Stimulated activated CD4-positive, alpha-beta T cell treated with anti-CD3 and anti-CD28 coated beads, Interleukin-4, amount 100 ng/mL, for 24 hours (primary cell): Measurements from ENCODE around the gene FAM3D.
"Not testable (repeated sequence)": the region's sequence is repeated elsewhere in the genome, so short reads cannot be mapped to it uniquely, and the experiment has no call there.

Source experiments
- DNase-seq: peaks from one replicate; pipeline ENCODE4 v3.0.0-alpha.2; 2020

Gene FAM3D, protein sequence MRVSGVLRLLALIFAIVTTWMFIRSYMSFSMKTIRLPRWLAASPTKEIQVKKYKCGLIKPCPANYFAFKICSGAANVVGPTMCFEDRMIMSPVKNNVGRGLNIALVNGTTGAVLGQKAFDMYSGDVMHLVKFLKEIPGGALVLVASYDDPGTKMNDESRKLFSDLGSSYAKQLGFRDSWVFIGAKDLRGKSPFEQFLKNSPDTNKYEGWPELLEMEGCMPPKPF

DNA sequence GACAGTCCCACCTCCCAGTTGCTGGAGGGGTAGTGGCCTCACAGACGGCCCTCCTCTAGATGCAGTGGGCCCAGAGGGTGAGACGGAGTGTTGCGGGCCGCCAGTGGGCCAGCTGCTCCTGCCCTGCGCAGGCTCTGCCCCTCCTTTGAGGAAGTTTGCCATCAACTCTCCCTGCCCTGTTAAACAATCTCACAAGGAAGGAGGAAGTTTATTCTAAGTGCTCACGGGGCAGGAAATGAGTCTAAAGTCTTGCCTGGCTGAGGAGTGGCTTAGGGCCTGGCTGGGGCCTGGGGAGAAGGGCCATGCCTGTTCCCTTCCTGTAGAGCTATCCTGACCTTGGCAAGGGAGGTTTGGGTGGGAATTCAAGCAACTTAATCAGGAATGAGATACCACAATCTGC lies at the start of gene FAM3D:
Gene FAM3D (minus strand): TSS at position 92 of the 400 bp plus-strand sequence. CDS start 11,211 bp downstream, outside the sequence.
- DNase-seq, result no peak

DNA sequence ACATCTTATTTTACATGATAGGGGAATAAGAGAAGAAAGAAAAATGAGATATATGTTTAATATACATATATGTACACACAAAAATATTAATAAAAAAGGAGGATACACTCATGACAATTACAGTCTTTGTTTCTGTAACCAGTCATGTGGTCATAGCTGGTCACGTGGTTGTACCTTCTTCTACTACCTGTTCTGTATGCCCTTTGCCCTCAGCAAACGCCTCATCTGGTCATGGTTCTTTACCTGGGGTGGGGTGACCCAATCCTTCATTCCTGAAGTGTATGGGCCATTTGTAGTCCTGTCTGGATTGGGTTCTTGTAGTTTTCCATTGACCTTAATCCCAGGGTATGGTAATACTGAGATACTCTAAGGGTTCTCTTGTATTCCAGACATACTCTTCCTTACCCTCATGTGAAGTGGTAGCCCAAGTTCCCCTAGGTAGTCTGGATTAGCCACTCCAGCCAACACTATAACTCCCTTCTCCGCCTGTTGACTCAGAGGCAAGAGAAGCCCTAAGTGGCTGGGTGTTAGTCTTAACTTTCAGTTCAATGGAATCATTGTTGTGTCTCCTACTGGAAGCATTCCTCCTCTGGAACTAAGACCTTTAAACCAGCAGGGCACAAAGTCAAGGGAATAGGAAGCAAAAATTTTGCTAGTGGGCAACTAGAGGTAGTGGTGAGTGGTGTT lies 47.3 kb upstream of the FAM3D start:
- no peak for DNase-seq

DNA sequence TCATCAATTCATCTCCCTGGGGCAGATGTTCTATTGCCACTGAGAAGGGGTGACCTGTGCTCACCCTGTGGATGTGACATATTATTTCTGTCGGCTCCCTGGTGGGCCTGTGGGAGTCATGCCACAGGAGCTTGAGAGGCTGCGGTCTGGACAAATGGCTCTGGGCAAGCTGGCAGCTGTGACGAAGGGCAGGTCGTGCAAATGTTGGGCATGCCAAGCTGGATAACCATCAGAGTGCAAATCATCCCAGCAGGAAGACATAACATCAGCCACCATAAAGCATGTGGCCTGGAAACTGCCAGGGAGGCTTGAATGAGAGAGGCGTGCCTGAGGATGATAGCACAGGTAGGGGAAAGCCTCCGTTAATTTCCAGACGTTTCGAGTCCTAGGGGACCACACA lies 45.3 kb upstream of the FAM3D start:
- DNase-seq, result no peak

DNA sequence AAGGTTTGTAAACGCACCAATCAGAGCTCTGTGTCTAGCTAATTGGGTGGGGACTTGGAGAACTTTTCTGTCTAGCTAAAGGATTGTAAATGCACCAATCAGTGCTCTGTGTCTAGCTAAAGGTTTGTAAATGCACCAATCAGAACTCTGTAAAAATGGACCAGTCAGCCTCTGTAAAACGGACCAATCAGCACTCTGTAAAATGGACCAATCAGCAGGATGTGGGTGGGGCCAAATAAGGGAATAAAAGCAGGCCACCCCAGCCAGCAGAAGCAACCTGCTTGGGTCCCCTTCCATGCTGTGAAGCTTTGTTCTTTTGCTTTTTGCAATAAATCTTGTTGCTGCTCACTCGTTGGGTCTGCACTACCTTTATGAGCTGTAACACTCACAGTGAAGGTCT lies 42.4 kb upstream of the FAM3D start:
- not testable (repeated sequence) for DNase-seq

DNA sequence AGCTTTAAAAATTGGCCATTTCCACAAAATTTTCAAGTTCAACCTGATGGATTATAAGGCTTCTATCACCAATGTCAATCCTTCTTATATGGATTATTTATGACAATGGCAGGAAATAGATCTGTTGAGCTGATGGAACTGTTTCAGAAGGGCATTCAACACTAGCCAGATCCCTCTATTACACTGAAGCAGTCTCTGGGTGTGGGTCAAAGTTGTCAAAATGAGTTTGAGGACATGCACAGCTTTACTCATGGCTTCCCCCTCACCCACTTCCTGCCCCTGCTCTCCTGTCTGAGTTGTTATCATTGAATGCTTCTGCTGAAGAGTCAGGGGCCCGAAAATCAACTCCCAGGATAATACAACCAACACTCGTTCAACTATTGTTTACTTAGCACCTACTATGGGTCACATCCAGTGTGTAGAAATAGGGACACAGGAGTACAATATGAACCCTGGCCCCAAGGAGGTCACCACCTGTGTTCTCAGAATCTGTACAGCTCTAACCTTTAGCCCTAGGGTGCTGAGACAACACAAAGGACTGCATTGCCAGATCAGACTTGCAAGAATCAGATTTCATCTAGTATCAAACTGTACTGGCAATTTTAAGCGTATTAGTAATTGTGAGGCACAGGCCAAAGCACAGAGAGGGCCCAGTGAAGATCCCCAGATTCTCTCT lies 41.7 kb upstream of the FAM3D start:
- no peak for DNase-seq

DNA sequence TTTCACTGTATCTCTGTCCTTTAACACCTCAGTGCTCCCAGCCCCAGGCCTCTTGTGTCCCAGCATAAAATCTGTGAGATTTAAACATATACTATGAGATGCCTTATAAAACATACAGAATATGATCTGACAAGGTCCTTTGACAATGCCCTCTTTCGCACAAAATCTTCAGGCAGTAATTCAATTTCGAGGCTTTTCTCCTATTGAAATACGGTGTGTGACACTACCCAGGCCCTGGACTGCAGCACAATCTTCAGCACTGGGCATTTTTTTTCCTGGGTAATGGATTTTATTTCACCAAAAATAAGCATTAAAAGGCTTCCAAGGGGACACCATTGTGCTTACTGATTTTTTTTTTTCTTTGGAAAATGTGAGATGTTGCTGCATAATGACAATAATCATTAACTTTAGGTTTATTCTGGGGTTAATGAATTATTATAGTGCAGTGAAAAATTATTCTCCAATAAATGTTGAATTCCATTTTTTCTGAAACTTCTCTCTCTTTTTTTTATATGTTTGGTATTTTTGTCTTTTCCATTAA lies 40.9 kb upstream of the FAM3D start:
- DNase-seq, result no peak

DNA sequence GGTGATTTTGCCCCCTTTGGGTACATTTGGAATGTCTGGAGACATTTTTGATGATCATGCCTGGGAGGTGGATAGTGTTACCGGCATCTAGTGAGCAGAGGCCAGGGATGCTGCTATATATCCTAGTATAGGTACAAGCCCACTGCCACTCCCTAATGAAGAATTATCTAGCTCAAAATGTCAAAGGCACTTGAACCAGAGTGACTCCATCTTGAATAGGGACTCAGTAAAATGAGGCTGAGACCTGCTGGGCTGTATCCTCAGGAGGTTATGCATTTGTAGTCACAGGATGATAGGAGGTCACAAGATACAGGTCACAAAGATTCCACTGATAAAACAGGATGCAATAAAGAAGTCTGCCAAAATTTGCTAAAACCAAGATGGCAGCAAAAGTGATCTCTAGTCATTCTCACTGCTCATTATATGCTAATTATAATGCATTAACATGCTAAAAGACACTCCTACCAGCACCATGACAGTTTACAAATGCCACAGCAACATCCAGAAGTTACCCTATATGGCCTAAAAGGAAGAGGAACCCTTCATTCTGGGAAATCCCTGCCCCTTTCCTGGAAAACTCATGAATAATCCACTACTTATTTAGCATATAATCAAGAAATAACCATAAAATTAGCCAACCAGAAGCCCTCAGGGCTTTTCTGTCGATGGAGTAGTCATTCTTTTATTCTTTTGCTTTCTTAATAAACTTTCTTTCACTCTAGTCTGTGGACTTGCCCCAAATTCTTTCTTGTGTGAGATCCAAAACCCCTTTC lies 40.0 kb upstream of the FAM3D start:
- no peak for DNase-seq

DNA sequence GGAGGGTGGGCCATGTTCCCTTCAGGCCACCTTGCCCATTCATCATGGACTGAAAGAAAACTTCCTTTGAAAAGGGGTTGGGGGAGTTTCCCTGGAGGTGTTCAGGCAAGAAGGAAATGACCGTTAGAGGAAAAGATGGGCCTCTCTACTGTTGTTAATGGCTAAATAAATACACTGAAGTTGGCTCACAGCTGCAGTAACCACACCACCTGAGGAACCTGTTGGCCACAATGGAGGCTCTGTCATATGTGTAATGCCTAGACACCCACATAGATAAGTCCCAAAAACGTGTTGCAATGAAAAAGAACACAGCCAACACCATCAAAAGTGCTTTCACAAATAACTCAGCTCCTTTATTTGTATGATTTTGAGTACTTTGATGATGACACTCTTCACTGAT lies 38.2 kb upstream of the FAM3D start:
- no peak for DNase-seq

DNA sequence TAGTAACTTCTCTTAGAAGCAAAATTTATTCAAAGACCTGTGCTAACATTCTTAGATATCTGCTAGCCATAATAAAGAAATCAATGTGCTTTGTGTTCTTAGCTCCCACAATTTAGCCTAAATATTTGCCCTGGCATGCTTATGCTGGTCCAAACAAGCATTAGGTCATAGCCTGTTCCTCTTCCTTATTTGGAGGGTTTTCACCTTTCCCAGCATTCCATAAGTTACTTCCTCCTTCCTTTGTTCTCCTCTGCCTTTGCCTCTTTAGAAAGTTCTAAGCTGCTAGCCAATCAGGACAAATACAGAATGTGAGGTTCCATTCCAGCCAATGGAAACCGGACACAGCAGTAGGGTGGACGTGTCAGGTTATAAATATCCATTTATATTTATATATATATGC lies 37.7 kb upstream of the FAM3D start:
- not testable (repeated sequence) for DNase-seq

DNA sequence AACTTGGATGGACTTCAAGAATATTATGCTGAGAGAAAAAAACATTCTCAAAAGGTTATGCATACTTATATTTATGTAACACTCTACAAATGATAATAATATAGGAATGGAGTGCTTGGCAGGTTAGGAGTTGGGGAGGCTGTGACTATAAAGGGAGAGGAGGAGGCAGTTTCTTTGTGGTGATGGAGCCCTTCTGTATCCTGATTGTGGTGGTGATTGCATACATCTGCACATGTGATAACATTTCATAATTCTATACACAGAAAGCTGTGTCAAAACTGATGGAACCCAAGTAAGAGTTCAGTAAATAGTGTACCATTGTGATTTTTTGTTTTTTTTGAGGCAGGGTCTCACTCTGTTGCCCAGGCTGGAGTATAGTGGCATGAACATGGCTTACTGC lies 31.7 kb upstream of the FAM3D start:
- no peak for DNase-seq

DNA sequence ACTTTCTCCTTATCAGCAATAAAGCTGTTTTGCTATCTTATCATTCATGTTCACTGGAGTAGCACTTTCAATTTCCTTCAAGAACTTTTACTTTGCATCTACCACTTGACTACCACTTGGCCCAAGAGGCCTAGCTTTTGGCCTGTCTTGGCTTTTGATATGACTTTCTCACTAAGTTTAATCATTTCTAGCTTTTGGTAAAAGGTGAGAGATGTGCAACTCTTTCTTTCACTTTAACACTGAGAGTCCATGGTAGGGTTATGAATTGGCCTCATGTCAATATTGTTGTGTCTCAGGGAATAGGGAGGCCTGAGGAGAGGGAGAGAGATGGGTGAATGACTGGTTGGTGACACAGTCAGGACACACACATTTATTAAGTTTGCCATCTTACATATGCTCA lies 31.0 kb upstream of the FAM3D start:
- DNase-seq, result no peak

DNA sequence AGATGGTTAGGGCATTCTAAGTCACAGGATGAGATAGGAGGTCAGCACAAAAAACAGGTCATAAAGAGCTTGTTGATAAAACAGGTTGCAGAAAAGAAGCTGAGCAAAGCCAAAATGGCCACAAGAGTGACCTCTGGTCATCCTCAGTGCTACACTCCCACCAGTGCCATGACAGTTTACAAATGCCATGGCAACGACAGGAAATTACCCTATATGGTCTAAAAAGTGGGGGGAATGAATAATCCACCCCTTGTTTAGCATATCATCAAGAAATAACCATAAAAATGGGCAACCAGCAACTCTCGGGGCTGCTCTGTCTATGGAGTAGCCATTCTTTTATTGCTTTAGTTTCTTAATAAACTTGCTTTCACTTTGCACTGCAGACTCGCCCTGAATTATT lies 30.2 kb upstream of the FAM3D start:
- DNase-seq, result not testable (repeated sequence)

DNA sequence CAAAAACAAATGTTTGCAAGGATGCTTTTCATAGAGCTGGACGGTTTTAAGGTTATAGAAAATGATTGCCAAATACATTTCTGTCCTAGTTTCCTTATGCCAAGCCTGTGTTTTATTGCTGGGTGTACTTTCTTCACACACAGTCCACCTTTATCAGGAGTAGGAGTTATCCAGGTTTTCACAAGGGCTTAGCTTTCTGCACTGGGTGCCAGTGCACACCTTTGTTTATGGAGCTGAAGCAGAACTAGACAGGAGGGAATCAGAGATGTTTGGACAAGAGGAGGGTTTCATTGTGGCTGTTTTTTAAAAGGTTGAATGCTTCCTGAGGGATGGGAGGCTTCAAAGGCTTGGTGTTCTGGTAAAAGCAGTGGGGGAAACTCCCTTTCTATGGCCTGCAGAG lies 29.5 kb upstream of the FAM3D start:
- DNase-seq, result no peak

DNA sequence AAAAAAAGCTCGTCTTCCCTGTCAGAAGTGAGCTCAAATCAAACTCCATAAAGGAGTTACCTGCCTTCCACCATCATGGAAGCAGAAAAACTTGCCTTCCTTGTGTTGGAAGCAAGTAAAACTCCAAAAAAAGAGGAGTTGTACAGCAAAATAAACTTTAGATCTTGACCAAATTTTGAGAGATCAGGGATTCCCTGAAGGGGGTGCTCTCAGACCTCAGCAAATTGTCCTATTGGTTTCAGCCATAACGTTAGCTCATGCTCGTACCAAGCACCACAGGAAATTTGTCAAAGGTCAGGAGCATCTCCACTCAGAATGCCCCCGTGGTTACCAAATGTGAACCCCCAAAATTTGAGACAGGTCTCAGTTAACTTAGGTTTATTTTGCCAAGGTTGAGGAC lies 28.7 kb upstream of the FAM3D start:
- DNase-seq, result not testable (repeated sequence)

DNA sequence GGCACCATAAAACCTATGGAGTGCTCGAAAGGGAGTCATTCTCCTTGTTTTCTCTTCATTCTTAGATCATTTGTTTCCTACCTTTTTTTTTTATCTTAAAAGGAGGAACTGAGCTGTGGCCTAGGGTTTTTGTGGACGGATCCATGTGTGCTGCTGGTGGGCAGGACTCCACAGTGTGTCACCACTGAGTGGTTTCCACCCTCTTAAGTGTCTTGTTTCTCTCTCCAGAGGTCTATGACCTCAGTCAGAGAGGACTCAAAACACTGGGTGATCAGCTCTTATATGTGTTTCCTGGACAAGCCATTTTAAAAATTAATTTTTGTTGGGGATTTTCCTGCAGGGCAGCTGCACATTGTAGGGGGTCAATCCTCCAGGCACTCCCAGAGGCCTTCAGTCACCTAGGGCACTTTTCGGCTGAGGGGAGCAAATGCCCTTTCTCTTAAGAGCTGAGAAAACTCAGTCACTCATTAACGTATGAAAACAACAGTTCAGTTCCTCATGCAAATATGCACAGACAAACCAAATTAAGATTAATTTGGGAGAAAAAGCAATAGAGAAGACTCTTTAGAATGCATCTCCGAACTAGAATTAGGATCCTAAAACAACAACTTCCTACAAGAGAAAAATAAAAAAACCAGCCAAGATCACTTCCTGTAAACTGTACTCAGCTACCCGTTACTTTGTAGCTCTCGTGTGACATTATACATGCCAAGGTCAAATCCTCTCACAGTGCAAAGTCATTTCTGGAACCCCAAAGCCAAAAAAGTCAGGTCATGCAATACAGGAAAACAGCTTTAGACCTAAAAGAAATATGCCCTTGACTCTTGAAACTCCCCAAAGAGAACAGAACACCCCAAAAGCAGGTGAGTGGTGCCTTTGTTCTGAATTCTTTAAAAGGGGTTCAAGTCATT lies 27.6 kb upstream of the FAM3D start:
- no peak for DNase-seq

DNA sequence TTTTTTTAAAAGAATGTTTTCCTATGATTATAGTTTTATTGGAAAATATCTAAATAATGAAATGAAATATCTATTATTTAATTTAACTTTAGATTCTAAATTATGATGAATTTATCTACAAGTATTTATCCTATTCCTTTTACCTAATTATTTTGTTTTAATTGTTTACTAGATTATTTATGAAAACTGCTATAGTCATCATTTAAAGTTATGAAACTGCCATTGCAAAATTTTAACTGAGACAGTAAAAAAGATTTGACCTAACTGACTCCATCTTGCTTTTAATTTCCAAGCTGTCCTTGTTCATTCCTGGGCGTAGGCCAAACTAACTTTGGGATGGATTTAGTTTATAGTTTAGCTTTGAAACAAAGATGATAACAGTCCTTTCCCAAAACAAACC lies 25.9 kb upstream of the FAM3D start:
- DNase-seq, result no peak

DNA sequence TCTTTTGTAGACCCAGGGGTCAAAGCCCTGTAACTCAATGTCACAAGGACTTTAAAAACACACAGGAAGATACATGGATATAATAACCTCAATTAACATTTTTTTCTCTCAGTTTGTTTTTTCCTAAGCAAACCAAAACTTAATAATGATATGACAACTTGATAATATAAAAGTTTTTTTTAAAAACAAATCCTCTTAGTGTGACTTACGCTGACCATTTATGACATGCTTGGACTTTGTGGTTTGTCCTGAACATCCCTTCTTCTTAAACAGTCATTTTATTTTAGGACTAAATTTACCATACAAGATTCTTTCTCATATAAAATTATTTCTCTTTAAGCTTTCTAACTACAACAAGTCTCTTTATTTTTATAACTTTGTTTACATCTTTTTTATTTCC lies 25.4 kb upstream of the FAM3D start:
- no peak for DNase-seq

DNA sequence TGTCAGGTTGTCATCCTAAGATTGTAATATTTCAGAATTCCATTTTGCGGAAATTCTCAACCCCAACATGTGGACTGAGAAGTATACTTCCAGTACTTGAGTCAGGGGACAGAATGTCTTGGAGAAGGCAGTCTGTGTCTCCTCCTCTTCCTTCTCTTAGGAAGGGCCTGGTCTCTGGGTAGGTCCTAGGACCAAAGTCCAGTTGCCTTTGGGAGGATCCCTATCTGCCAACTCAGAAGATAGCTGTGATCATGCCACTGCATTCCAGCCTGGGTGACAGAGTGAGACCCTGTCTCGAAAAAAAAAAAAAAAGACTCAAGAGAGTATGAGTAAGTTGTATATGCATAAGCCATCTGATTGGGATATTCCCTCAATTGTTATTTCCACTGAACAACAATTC lies 23.9 kb upstream of the FAM3D start:
- DNase-seq, result no peak

DNA sequence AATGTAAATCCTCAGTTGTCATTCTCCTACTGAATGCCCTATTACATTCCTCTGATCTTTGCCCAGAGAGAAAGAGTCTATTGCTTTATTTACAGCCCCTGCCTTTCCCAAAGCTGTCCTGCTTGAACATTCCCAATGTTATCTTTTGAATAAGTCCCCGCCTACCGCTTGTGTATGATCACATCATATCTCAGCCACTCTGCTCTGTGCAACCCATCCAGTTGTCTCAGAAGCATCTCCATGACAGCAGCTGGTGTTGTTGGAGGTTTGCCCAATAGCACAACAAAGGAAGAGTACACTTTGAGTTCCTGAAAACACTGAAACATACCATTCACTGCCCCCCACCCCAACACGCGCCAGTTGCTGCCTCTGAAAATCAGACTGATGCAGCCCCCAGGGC lies 22.0 kb upstream of the FAM3D start:
- DNase-seq, result no peak

DNA sequence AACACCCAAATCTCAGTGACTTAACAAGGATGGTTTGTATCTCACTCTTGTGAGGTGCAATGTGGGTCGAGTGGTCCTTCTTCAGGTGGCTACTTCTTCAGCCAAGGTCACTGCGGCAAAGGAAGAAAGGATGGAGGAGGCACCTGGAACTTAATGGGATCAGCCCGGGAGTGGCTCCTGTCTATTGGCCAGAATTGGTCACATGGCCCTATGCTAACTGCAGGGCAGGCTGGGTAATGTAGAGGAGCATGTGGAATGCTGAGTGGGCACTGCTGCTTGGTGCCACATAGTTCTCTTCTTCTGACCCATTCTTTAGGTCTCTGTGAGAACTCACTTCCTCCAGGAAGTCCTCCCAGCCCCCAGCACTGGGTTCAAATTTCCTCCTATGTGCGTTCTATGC lies 20.3 kb upstream of the FAM3D start:
- DNase-seq, result no peak

DNA sequence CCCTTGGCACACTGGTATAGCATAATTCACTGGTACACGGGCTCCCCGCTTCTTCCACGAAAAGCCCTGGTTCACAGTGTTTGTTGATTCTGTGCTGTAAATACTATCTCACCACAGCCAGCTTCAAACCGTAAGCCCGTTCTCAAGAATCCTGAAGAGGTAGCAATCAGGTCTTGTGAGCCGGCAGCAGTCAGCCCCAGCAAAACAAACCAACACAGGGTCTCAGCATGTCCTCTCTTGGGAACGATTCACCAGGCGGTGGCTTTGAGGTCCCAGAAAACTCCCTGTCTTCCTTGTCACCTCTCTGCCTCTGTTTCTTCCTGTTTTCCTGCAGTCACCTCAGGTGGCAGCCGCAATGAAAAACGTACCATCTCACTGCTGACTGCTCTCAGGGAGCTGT lies 19.1 kb upstream of the FAM3D start:
- DNase-seq, result no peak

DNA sequence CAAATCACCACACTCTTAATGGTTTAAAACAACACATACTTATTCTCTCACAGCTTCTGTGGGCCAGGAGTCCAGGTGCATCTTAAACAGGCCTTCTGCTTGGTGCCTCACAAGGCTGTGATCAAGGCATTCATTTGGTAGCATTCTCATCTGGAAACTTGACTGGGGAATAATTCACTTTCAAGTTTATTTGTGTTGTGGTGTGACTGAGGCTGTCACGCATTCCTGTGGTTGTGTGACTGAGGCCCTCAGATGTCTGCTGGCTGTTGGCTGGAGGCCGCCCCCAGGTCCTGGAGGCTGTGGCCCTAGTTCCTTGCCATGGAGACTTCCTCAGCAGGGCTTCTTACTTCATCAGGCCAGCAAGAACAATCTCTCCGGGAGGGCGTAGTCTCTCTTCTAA lies 16.9 kb upstream of the FAM3D start:
- DNase-seq, result no peak
